ENCODE measurements around the gene ARPP19.
"Not testable (repeated sequence)": the region's sequence is repeated elsewhere in the genome, so short reads cannot be mapped to it uniquely, and the experiment has no call there.

Gene ARPP19, protein sequence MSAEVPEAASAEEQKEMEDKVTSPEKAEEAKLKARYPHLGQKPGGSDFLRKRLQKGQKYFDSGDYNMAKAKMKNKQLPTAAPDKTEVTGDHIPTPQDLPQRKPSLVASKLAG

GRCh38 chr15:52568601-52569585 lies at the start of gene ARPP19:
Gene ARPP19 (minus strand): TSS chr15:52569030. CDS start chr15:52568892, 138 bp downstream.
- peak; percentile 59 to 76 for DNase-seq (ENCODE audit: low read depth in 2 of 2)

GRCh38 chr15:52617026-52617425 lies 48.2 kb upstream of the ARPP19 start:
- DNase-seq (ENCODE audit: low read depth in 2 of 2) = no peak

- DNase-seq (ENCODE audit: low read depth in 2 of 2) = no peak
Measured at GRCh38 chr15:52615302-52615701, 46.5 kb upstream of the ARPP19 start.

DNA sequence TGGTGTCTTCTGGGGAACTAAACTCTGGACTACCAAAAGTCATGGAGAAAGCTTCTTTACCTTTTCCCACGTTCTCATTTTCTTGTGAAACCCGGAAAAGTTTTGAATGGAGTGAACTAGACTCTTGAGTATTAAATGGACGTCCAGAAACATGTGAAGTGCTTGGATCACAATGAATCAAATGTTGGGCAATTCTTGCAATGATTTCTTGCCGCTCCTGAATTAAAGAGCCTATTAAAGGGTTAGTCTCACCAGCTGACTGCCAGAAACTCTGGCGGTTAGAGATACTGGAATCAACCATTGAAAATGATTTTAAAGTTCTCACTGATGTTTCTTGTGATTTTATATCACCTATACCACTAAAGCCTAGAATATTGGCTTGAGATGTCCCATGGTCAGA lies 40.8 kb upstream of the ARPP19 start:
- DNase-seq (ENCODE audit: low read depth in 2 of 2) = no peak

DNA sequence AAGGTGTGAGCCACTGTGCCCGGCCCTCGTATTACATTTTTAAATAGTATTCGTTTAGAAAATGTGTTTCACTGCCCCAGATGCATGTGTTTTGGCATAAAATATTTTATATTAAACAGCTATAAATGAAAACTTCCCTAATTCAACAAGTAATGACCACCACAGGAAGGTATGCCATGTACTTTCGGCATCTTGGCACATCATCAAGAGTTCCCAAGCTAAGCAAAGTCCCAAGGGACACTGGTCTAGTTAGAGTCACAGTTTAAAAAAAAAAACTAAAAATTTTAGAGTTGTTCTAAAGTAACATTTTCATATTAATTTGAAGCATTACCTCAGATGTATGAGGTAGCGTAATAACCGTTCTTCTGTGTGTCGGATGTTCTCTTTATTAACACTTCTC lies 15.6 kb upstream of the ARPP19 start:
- DNase-seq (ENCODE audit: low read depth in 2 of 2) = no peak

GRCh38 chr15:52579852-52580251 lies 11.0 kb upstream of the ARPP19 start:
- DNase-seq (ENCODE audit: low read depth in 2 of 2) = no peak

DNA sequence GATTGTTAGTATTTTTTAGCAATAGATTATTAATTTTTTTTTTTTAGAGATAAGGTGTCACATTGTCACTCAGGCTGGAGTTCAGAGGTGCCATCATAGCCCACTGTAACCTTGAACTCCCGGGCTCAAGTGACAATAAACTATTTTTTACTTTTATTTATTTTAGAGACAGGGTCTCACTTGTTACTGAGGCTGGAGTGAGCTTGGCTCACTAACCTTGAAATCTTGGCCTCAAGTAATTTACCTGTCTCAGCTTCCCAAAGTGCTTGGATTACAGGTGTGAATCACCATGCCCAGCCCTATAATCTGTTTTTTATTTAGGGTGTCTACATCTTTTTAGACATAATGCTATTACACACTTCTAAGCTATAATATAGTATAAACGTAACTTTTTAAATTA lies 7.9 kb upstream of the ARPP19 start:
- no peak for DNase-seq (ENCODE audit: low read depth in 2 of 2)

- DNase-seq (ENCODE audit: low read depth in 2 of 2) = not testable (repeated sequence)
Measured at GRCh38 chr15:52575573-52575972, 6.7 kb upstream of the ARPP19 start.

GRCh38 chr15:52575072-52575471 lies 6.2 kb upstream of the ARPP19 start:
- DNase-seq (ENCODE audit: low read depth in 2 of 2) = no peak

GRCh38 chr15:52574623-52575022 lies 5.8 kb upstream of the ARPP19 start:
- DNase-seq (ENCODE audit: low read depth in 2 of 2) = not testable (repeated sequence)

- DNase-seq (ENCODE audit: low read depth in 2 of 2) = no peak
Measured at GRCh38 chr15:52567871-52568600, 794 bp downstream of the ARPP19 start.

DNA sequence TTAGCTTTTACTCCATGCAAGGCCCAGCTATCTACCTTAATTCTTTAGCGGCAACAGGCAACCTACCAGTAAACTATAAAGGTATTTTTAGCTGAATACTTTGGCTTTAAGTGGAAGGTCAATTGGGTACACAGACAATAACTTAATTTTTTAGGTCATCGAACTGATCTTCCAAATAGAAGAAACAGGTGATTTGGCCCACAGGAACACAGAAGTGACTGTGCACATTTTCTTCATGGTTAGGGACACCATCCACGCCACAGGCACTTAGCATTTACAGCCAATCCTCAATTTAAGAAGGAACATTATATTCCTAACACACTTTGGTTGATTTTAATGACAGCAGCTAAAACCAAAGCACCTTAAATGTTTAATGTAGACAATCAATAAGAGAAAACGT lies 1.9 kb downstream of the ARPP19 start:
- no peak for DNase-seq (ENCODE audit: low read depth in 2 of 2)

DNA sequence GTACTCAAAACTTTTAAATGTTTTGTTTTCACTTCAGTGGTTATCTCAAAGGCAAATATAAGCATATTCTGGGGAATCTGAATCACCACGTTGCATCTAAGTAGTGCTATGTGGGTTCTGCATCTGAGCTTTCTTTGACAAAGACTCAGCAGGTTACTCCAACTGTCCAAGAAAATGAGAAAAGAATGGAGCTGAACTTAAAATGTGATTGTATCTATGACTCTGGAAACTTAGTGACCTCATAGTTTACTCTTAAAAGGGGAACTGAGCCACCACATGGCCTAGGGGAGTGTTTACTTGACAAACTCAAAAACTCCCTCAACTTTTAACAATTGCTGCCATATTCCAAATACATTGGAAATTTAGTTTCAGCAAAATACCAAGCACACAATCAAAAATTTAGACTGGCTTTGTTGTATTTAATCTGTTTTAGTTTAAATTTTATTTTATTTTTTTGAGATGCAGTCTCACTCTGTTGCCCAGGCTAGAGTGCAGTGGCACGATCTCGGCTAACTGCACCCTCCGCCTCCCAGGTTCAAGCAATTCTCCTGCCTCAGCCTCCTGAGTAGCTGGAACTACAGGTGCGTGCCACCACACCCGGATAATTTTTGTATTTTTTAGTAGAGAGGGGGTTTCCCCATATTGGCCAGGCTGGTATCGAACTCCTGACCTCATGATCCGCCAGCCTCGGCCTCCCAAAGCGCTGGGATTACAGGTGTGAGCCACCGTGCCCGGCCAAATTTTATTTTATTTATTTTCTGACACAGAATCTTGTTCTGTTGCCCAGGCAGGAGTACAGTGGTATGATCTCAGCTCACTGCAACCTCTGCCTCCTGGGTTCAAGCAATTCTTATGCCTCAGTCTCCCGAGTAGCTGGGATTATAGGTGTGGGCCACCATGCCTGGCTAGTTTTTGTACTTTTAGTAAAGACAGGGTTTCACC lies 3.1 kb downstream of the ARPP19 start:
- DNase-seq (ENCODE audit: low read depth in 2 of 2) = not testable (repeated sequence)

DNA sequence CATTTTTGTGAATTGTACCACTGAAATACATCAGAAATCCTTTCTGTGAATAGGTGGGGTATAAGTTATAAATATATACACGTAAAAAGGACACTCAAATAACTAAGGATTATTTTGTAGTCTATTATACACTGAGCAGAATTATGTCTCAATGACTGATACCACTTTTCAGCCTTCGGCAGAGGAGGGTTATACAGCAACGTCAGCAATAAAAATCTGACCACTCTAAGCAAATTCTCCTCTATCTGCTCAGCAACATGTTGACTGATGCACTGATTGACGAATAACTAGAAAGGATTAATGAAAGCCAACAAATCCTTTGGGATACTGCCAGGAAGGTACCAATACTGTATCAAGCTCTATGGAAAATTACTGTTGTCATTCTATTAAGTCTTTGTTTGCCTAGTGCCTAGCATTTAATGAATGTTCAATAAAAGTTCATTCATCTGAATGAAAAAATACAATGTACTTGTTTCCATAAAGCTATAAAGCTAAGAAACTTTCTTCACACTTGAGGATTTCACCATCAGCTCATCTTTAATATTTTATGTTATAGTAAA lies 5.2 kb downstream of the ARPP19 start:
- no peak for DNase-seq (ENCODE audit: low read depth in 2 of 2)

DNA sequence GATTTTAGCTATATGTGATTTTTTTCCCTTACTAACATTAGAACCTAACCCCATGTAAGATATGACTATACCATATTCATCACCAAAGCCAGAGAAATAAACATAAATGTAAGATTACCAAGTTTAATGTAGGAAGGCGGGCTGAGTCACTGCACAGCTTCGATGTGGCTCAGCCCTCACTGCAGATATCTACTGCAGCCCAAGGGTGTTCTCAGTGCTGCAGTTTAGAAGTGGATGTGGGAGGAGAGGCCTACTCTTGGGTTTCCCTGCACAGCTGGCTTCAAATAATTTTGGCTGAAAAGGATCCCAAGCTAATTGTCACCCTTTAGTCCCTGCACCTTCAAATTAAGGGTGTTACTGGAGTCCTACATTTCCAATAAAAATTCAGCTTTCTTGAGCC lies 9.3 kb downstream of the ARPP19 start:
- DNase-seq (ENCODE audit: low read depth in 2 of 2) = peak; percentile 18 to 33

DNA sequence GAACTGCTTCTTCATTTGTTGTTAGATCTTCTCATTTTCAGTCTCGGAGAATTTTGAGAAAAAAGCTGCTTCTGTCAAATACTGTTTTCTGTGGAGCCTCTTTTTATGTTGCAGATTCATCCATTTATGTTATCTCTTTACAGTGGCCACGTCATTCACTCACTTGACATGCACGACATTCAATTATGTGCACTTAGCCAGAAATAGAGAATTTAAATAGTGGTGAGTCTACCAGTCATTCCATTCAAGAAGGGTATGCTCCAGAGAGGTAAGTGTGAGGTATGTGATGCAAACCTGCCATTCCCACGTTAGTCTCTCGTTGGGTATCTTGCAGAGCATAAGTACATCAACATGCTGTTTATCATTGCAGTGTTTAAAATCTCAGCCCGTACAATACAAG lies 9.8 kb downstream of the ARPP19 start:
- no peak for DNase-seq (ENCODE audit: low read depth in 2 of 2)

DNA sequence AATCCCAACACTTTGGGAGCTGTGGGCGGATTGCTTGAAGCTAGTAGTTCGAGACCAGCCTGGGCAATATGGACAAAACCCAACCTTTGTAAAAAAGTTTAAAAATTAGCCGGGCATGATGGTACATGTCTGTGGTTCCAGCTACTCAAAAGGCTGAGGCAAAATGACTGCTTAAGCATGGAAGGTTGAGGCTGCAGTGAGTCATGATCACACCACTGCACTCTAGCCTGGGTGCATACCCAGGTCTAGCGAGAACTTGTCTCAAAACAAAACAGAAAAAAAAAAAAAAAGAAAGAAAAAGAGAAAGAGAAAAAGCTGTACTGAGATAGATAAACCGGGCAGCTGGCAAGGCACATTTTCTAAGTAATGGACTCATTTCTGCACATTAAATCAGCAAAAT lies 10.6 kb downstream of the ARPP19 start:
- peak; percentile 33 to 50 for DNase-seq (ENCODE audit: low read depth in 2 of 2)

DNA sequence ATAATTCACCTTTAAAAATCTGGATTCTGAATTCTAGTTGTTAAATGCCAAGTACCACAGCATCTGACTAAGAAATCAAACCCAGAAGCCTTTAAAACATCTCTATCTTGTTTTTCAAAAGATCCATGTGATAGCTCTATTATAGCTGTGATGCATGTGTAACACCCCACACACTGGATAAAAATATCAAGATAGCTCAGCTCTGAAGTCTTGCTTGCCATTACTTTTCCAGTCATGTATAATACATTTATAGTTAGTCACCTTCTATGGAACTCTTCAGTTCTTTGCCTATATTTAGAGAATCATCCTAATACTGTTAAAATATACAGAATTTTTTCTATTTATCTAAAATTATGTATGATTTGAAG lies 11.6 kb downstream of the ARPP19 start:
- no peak for DNase-seq (ENCODE audit: low read depth in 2 of 2)

- DNase-seq (ENCODE audit: low read depth in 2 of 2) = no peak
Measured at GRCh38 chr15:52556524-52557273, 12.1 kb downstream of the ARPP19 start.

DNA sequence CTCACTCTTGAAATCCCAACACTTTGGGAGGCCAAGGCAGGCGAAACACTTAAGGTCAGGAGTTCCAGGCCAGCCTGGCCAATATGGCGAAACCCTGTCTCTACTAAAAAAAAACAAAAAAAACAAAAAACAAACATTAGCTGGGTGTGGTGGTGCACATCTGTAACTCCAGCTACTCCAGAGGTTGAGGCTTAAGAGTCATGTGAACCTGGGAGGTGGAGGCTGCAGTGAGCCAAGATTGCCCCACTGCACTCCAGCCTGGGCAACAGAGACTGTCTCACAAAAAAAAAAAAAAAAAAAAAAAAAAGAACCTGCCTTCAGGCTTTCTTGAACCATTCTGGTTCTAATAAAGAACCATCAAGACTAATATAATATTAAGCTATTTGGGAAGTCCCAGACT lies 16.5 kb downstream of the ARPP19 start:
- DNase-seq (ENCODE audit: low read depth in 2 of 2) = no peak

Measured in activated CD4-positive, alpha-beta T cell treated with anti-CD3 and anti-CD28 coated beads for 24 hours (primary cell).